IPS DF 4.7 (cell line): ENCODE results near the gene PLGRKT.
"Not testable (repeated sequence)": the region's sequence is repeated elsewhere in the genome, so short reads cannot be mapped to it uniquely, and the experiment has no call there.

ENCODE experiments used
- DNase-seq: peaks from one replicate; pipeline ENCODE4 v3.0.0-alpha.2; 2013; ENCODE audit warnings: low spot score; ENCODE audit errors: extremely low read depth

PLGRKT gene, protein sequence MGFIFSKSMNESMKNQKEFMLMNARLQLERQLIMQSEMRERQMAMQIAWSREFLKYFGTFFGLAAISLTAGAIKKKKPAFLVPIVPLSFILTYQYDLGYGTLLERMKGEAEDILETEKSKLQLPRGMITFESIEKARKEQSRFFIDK

GRCh38 chr9:5437254-5438216, at the start of gene PLGRKT:
Gene PLGRKT (minus strand): TSS chr9:5437925. CDS start chr9:5431977, 5,948 bp downstream.
- DNase-seq = peak; percentile 72

GRCh38 chr9:5486988-5487387, 49.3 kb upstream of the PLGRKT start:
- DNase-seq = no peak

- DNase-seq = no peak
Observed at GRCh38 chr9:5485378-5486085, 47.8 kb upstream of the PLGRKT start.

DNA sequence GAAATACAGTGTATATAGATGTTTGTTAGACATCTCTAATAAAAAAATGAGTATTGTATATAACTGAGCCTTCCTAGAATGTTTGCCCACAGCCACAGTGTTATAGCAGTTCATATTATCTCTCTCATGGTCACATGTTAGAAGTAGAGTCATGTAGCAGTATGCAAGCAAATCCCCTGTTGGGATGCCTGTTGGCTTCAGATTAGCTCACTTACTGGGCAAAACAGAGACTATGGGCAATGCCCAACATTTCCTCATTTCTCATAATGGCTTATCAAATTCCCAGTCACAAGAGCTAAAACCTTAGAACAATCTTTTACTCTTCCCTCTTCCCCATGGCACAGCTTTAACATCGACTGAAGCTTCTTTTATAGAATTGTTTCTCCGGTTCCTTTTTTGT, 45.6 kb upstream of the PLGRKT start:
- no peak for DNase-seq

DNA sequence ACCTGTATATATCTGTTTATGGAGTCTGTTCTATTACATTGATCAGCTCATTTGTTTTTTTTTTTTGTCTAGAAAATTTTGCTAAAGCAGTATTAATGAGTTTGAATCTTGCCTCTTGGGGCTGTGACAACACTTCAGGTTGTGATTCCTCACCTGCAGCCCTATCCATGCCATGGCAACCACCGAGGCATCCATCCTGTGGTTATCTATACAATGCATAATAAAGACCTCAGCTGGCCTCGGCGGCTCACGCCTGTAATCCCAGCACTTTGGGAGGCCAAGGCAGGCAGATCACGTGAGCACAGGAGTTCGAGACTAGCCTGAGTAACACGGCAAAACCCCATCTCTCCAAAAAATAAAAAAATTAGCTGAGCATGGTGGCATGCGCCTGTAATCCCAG, 44.5 kb upstream of the PLGRKT start:
- DNase-seq = no peak

GRCh38 chr9:5481322-5482040, 43.8 kb upstream of the PLGRKT start:
- no peak for DNase-seq

- DNase-seq = no peak
Observed at GRCh38 chr9:5480919-5481318, 43.2 kb upstream of the PLGRKT start.

- no peak for DNase-seq
Observed at GRCh38 chr9:5479994-5480694, 42.4 kb upstream of the PLGRKT start.

DNA sequence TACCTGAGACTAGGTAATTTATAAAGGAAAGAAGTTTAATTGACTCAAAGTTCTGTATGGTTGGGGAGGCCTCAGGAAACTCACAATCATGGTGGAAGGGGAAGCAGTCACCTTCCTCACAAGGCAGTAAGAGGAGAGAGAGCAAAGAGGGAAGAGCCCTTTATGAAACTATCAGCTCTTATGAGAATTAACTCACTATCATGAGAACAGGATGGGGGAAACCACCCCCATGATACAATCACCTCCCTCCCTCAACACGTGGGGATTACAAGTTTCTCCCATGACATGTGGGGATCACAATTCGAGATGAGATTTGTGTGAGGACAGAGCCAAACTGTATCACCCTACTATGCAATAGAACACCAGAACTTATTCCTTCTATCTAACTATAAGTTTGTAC, 40.5 kb upstream of the PLGRKT start:
- DNase-seq = no peak

DNA sequence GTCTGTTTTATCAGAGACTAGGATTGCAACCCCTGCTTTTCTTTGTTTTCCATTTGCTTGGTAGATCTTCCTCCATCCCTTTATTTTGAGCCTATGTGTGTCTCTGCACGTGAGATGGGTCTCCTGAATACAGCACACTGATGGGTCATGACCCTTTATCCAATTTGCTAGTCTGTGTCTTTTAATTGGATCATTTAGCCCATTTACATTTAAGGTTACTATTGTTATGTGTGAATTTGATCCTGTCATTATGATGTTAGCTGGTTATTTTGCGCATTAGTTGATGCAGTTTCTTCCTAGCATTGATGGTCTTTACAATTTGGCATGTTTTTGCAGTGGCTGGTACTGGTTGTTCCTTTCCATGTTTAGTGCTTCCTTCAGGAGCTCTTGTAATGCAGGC, 37.9 kb upstream of the PLGRKT start:
- DNase-seq = not testable (repeated sequence)

GRCh38 chr9:5470816-5471215, 33.1 kb upstream of the PLGRKT start:
- DNase-seq = no peak

- no peak for DNase-seq
Observed at GRCh38 chr9:5470122-5470521, 32.4 kb upstream of the PLGRKT start.

DNA sequence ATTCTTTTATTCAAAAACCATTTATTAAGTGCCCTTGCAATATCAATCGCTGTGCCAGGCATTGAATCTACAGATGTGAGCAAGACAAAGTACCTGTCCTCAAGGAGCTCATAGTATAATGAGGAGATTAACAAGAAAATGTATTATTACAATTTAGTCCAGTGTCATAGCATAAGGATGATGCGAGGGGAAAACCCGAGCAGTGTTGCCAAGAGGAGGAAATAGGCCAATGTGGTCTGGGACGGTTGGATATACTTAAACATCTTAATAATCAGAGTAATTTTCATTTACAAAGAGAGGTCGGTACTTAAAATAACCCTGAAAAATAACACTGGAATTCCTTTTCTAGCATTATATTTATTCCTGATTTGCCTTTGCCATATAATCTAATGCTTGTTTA, 31.1 kb upstream of the PLGRKT start:
- DNase-seq = no peak

- DNase-seq = no peak
Observed at GRCh38 chr9:5466766-5467165, 29.0 kb upstream of the PLGRKT start.

- DNase-seq = no peak
Observed at GRCh38 chr9:5466005-5466404, 28.3 kb upstream of the PLGRKT start.

DNA sequence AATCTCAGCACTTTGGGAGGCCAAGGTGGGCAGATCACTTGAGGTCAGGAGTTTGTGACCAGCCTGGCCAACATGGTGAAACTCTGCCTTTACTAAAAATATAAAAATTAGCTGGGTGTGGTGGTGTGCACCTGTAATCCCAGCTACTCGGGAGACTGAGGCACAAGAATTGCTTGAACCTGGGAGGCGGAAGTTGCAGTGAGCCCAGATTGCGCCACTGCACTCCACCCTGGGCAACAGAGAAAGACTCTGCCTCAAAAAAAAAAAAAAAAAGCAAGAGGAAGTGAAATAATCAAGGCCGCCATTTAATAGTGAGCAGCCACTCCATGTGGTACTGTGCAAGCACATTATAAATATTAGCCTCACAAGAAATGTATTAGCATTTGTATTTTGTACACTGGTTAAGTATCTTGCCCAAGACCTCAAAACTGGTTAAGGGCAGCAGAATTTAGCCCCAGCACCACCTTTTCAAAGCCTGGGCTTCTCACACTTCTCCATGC, 27.2 kb upstream of the PLGRKT start:
- DNase-seq = not testable (repeated sequence)

GRCh38 chr9:5460157-5460556, 22.4 kb upstream of the PLGRKT start:
- DNase-seq = no peak

DNA sequence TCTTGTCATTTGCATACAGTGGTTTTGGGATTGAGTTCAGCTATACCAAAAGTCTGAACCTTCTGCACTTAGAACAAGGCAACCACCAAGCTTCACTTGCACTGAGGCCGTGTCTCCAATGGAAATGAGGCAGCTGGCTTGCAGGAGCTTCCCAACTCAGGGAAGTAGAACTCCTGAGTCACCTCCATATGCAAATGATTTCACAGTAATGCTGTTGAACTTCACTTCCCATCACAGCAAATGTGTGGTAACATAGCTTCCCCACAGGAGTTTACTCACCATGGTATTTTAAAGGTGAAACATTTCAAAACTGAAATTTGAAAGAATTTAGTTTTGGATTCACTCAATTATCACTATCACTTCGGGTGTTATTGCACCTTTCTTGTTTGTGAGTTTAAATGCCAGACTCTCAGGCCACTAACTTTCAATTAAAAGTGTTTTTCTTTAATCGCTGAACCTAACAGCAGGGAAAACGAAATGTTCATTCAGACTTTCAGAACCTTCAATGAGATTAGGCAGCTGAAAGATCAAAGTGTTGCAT, 21.6 kb upstream of the PLGRKT start:
- no peak for DNase-seq

DNA sequence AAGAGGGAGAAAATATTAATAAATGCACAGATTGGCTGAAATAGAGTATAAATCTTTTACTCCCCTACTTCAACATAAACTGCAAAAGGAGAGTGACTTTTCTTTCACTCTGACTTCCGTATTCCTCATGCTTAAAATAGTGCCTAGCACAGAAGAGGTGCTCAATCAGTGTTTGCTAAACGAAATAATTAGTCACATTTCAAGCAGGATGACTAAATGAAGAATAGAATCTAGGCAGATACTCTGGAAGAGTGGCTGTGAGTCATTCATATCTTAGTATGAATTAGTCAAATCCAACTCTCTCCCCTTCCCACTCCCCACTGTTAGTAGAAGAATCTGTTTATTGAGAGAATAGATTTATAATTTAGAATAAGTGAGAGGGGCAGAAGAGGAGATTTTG, 17.5 kb upstream of the PLGRKT start:
- no peak for DNase-seq

GRCh38 chr9:5453673-5454072, 15.9 kb upstream of the PLGRKT start:
- DNase-seq = no peak
